ENCODE results near the gene SLC2A11. TPM values are rescaled to one million over a fixed set of nuclear protein-coding genes. Genes with fewer than 3 reads are reported as not detected.

Gene SLC2A11
- total RNA-seq, 1 donor from 2014 or later: 52.4 TPM

DNA sequence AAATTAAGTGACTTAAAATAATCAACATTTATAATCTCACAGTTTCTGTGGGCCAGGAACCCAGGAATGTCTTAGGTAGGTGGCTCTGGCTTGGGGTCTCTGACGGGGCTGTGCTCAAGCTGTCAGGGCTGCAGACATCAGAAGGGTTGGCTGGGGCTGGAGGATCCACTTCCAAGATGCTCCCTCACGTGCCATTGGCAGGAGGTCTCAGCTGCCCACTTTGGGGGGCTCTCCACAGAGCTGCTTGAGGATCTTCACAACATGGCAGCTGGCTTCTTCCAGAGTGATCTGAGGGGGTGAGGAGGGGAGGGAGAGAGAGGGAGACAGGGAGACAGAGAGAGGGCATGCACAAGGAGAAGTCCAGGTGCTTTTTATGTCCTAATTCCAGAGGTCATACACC, 18.1 kb downstream of the SLC2A11 start:
- no peak for DNase-seq
- peaks cover 10% of the 10 kb centered on the region for H3K36me3 Mint-ChIP-seq (ENCODE audit: unreplicated experiment)
- no peak overlapping the region for H3K27ac Mint-ChIP-seq (ENCODE audit: unreplicated experiment)
- peaks cover 1% of the 10 kb centered on the region for H3K27me3 Mint-ChIP-seq (ENCODE audit: unreplicated experiment)
- H3K4me3 Mint-ChIP-seq (ENCODE audit: unreplicated experiment): no peak overlapping the region
- TF ChIP-seq, protein P1, sequence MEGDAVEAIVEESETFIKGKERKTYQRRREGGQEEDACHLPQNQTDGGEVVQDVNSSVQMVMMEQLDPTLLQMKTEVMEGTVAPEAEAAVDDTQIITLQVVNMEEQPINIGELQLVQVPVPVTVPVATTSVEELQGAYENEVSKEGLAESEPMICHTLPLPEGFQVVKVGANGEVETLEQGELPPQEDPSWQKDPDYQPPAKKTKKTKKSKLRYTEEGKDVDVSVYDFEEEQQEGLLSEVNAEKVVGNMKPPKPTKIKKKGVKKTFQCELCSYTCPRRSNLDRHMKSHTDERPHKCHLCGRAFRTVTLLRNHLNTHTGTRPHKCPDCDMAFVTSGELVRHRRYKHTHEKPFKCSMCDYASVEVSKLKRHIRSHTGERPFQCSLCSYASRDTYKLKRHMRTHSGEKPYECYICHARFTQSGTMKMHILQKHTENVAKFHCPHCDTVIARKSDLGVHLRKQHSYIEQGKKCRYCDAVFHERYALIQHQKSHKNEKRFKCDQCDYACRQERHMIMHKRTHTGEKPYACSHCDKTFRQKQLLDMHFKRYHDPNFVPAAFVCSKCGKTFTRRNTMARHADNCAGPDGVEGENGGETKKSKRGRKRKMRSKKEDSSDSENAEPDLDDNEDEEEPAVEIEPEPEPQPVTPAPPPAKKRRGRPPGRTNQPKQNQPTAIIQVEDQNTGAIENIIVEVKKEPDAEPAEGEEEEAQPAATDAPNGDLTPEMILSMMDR (IDR thresholded peaks at IDR 0.05; ENCODE audit: partially characterized antibody, unreplicated experiment): no peak
- no peaks in the 10 kb centered on the region for H3K9me3 Mint-ChIP-seq (ENCODE audit: unreplicated experiment)
- H3K4me1 Mint-ChIP-seq (ENCODE audit: low read depth, unreplicated experiment): peaks cover 2% of the 10 kb centered on the region

DNA sequence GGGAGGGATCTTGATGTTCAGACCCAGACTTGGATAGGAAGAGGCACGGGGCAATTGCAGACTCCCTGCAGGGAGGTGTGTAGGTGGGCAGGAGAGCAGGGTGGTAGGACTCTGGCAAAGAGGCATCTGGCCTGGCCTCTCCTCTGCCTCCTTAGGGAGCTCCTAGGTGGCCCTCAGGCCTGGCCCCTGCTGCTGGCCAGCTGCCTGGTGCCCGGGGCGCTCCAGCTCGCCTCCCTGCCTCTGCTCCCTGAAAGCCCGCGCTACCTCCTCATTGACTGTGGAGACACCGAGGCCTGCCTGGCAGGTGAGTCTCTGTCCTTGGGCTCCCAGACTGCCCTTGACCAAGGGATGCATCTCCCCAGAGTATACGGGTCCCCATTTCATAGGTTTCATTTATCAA, 19.9 kb downstream of the SLC2A11 start:
- no peak overlapping the region for H3K4me3 Mint-ChIP-seq (ENCODE audit: unreplicated experiment)
- H3K27me3 Mint-ChIP-seq (ENCODE audit: unreplicated experiment): peaks cover 3% of the 10 kb centered on the region
- peaks cover 2% of the 10 kb centered on the region for H3K4me1 Mint-ChIP-seq (ENCODE audit: low read depth, unreplicated experiment)
- H3K36me3 Mint-ChIP-seq (ENCODE audit: unreplicated experiment): peaks cover 12% of the 10 kb centered on the region
- H3K27ac Mint-ChIP-seq (ENCODE audit: unreplicated experiment): no peak overlapping the region
- TF ChIP-seq, protein P1 (IDR thresholded peaks at IDR 0.05; ENCODE audit: partially characterized antibody, unreplicated experiment): no peak
- DNase-seq: no peak
- peaks cover 6% of the 10 kb centered on the region for H3K9me3 Mint-ChIP-seq (ENCODE audit: unreplicated experiment)

DNA sequence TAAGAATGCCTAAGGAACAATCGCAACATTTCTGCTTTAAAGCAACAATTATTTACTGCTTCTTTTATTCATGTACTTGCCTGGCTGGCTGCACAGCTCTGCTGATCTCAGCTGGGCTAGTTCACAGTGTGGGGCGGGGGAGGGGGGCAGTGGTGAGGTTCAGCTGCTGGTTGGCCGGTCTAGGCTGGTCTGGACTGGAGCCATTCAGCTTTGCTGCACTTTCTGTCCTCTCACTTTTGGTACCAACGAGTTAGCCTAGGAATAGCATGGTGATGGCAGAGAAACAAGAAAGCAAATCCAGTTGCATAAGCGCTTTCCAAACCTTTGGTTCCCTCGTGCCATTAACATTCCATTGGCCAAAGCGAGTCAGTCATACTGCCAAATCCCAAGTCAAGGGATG, 20.5 kb downstream of the SLC2A11 start:
- no peak for DNase-seq
- peaks cover 12% of the 10 kb centered on the region for H3K36me3 Mint-ChIP-seq (ENCODE audit: unreplicated experiment)
- peaks cover 2% of the 10 kb centered on the region for H3K4me1 Mint-ChIP-seq (ENCODE audit: low read depth, unreplicated experiment)
- H3K27ac Mint-ChIP-seq (ENCODE audit: unreplicated experiment): no peak overlapping the region
- peaks cover 6% of the 10 kb centered on the region for H3K9me3 Mint-ChIP-seq (ENCODE audit: unreplicated experiment)
- H3K4me3 Mint-ChIP-seq (ENCODE audit: unreplicated experiment): no peak overlapping the region
- peaks cover 3% of the 10 kb centered on the region for H3K27me3 Mint-ChIP-seq (ENCODE audit: unreplicated experiment)
- TF ChIP-seq, protein P1 (IDR thresholded peaks at IDR 0.05; ENCODE audit: partially characterized antibody, unreplicated experiment): no peak

DNA sequence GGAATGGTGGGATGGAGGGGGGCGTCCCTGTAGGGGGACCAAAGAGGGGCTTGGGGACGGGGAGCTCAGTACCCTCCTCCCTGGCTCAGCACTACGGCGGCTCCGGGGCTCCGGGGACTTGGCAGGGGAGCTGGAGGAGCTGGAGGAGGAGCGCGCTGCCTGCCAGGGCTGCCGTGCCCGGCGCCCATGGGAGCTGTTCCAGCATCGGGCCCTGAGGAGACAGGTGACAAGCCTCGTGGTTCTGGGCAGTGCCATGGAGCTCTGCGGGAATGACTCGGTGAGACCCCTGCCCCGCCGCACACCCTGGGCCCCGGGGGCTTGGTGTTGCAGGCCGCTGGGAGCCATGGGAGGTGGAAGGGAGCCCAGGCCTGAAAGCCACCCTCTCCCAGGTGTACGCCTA, 24.7 kb downstream of the SLC2A11 start:
- TF ChIP-seq, protein P1 (IDR thresholded peaks at IDR 0.05; ENCODE audit: partially characterized antibody, unreplicated experiment): no peak
- Mint-ChIP-seq H3K36me3 (ENCODE audit: unreplicated experiment) (peaks cover 12% of the 10 kb centered on the region), H3K9me3 (ENCODE audit: unreplicated experiment) (peaks cover 6% of the 10 kb centered on the region), H3K4me1 (ENCODE audit: low read depth, unreplicated experiment) (peaks cover 3% of the 10 kb centered on the region), H3K27me3 (ENCODE audit: unreplicated experiment) (peaks cover 6% of the 10 kb centered on the region), H3K4me3 (ENCODE audit: unreplicated experiment) (no peak overlapping the region), H3K27ac (ENCODE audit: unreplicated experiment) (no peak overlapping the region)
- no peak for DNase-seq

DNA sequence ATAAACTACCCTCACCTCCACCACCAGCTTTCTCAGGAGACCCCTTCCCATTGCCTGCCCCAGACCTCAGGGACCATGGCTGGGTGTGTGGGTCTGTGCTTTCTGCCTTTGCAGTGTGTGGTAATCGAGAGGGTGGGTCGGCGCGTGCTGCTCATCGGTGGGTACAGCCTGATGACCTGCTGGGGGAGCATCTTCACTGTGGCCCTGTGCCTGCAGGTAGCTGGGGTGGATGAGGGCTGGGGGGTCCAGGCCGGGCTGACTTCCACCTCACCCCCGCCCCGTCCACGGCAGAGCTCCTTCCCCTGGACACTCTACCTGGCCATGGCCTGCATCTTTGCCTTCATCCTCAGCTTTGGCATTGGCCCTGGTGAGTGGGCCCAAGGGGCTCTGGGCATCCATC, 26.0 kb downstream of the SLC2A11 start:
- Mint-ChIP-seq H3K27ac (ENCODE audit: unreplicated experiment) (peak overlapping the region; percentile 22), H3K4me1 (ENCODE audit: low read depth, unreplicated experiment) (peaks cover 3% of the 10 kb centered on the region), H3K9me3 (ENCODE audit: unreplicated experiment) (peaks cover 6% of the 10 kb centered on the region), H3K27me3 (ENCODE audit: unreplicated experiment) (peaks cover 6% of the 10 kb centered on the region), H3K36me3 (ENCODE audit: unreplicated experiment) (peaks cover 8% of the 10 kb centered on the region), H3K4me3 (ENCODE audit: unreplicated experiment) (no peak overlapping the region)
- TF ChIP-seq, protein P1 (IDR thresholded peaks at IDR 0.05; ENCODE audit: partially characterized antibody, unreplicated experiment): no peak
- DNase-seq: no peak

Measured in glutamatergic neuron (in vitro differentiated cells).